ENCODE results near the gene TSPAN32. TPM values are rescaled to one million over a fixed set of nuclear protein-coding genes. Genes with fewer than 3 reads are reported as not detected.

The TSPAN32 gene
- polyA plus RNA-seq, 6 donors from 2014 or later = 6.5 to 24.0 (median 13.5) TPM

DNA sequence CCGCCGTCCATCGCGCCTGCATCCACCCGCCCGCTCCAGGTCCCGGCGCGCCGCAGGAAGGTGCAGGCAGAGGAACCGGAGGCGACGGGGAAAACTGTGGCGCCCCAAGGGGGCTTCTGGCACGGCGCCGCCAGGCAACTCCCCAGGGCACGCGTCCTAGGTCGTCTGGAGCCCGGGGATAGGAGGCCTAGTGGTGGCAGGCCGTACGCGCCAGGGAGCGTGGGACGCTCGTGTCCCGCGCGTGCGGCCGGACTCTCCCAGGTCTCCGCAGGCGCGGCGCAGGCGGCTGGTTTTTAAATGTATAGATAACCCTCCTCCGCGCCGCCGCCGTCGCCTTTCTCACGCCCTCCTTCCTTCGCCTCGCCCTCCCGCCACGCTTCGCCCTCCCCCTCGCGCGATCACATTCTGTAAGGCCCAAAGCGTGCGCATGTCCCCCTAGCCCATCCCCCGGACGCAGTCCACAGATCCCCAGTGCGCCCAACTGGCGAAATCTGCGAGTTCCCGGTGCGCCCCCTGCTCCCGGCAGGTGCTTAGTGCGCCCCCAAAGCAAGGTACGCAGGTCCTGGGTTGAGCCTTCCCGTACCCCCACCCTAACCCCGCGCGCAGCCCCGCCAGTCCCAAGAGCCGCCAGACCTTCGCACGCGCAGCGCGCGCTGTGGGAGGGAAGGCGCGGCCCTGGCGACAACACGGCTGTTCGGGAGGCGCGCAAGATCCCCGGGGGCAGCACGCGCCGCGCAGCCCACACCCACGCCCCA is 31.3 kb upstream of the TSPAN32 start, which contains the start of gene ASCL2:
ASCL2 (minus strand) TSS at position 267 of the 755 bp plus-strand sequence; CDS start at position 11, 256 bp downstream.
- H3K27me3 Mint-ChIP-seq = peaks cover 10 to 43% (median 42%) of the 10 kb centered on the region in 3 donors
- H3K4me3 Mint-ChIP-seq = peak within 1 kb of the TSS; percentile 53 to 88 (median 81)
- no peak for ATAC-seq (ENCODE audit: low read depth in 2 of 2)
- H3K4me1 Mint-ChIP-seq = peaks cover 18 to 38% (median 24%) of the 10 kb centered on the region in 3 donors
- no peak for DNase-seq
- H3K36me3 Mint-ChIP-seq = no peaks in the 10 kb centered on the region
- H3K9me3 Mint-ChIP-seq = no peaks in the 10 kb centered on the region
- peak within 1 kb of the TSS in 2 of 6 donors; percentile 58 to 76 for H3K27ac Mint-ChIP-seq

DNA sequence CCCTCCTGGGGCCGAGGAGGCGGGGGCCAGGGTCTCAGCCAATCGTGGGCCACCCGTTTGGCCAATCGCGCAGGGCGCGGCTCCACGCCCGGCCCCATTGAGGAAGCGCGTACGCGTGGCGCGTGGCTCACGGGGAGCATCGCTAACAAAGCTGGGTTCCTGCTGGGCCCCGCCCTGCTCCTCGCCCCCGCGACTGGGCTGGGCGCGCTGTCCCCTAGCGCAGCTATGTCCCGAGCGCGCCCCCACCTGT is 30.8 kb upstream of the TSPAN32 start:
- H3K27me3 Mint-ChIP-seq = peaks cover 10 to 48% (median 43%) of the 10 kb centered on the region in 3 donors
- DNase-seq (peak; percentile 46), ATAC-seq (ENCODE audit: low read depth in 2 of 2) (peak; percentile 56 to 57)
- H3K36me3 Mint-ChIP-seq = no peaks in the 10 kb centered on the region
- peak overlapping the region in 1 of 8 donors; percentile 70 for H3K4me3 Mint-ChIP-seq
- no peak overlapping the region for H3K27ac Mint-ChIP-seq
- H3K9me3 Mint-ChIP-seq = no peaks in the 10 kb centered on the region
- H3K4me1 Mint-ChIP-seq = peaks cover 13 to 33% (median 19%) of the 10 kb centered on the region in 3 donors

DNA sequence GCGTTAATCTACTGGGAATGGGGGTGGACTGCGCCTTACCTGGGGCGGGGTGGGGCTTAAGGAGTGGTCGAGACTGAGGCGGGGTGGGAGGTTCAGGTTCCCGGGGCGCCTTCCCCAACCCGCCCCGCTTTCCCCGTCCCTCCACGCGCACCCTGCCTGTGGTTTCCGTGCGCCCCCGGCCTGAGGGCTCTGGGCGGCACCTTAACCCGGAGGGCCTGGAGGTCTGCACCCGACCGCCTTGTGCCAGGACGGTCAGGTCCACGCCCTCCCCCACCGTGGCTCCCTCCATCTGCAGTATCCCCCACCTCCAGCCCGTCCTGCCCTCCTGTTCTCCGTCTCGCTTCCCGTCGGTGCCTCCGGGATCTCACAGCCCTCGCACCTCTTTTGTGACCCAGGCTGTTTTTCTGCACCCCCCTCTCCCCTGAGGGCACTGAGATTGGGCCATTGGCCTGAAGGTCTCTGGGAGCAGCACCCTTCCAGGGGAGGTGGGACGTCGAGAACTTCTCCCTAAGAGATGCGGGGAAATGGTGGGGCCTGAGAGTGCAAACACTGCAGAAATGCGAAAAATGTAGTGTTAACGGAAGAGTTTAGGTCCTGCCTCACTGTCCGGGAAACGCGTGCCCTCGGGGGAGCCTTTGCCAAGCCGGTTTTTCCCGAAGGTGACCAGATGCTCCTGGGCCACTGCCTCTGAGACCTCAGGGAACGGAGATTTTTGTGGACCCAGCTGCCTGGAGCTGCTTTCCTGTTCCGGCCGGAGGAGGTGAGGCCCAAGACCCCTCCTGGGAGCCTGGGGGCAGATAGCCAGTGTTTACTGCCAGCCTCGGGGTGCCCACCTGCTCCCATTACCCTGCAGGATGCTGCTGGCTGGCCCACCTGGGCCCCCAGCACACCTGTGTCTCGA is 30.2 kb upstream of the TSPAN32 start:
- H3K36me3 Mint-ChIP-seq = no peaks in the 10 kb centered on the region
- ATAC-seq (ENCODE audit: low read depth in 2 of 2) = no peak

DNA sequence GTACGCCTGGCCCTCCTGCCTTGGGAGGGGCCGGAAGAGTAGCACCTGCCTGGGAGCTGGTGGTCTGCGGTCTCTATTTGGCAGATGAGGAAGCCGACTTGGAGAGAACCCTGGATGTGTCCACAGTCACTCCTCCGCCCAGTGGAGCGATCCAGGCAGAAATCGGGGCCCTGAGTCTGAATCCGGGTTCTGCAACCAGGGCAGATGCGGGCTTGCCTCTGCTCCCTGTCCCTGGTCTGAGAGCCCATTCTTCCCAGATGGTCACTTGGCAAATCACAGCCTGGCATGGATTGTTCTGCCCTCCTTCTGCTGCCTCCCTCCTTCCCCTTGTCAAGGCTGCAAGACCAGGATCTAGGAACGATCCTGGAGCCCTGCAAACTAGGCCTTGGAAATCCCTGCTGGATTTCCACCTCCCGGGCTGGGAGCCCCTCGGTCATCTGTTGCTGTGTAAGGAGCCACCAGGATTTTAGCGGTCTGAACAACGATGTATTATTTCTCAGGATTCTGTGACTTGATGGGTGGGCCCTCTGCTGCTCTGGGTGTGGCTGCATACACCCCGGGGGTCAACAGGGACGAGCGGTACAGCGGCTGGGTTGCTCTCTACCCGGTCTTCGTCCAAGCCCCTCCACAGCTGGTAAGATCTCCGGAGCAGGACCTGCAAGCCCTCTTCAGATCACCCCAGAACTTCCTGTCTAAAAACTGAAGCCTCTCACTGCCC is 29.4 kb upstream of the TSPAN32 start:
- H3K4me1 Mint-ChIP-seq = peaks cover 7 to 19% (median 11%) of the 10 kb centered on the region in 3 donors
- peaks cover 10 to 60% (median 56%) of the 10 kb centered on the region in 3 donors for H3K27me3 Mint-ChIP-seq
- ATAC-seq (ENCODE audit: low read depth in 2 of 2) (no peak), DNase-seq (no peak)
- H3K4me3 Mint-ChIP-seq = peak overlapping the region in 4 of 8 donors; percentile 18 to 61 (median 38)
- H3K9me3 Mint-ChIP-seq = no peaks in the 10 kb centered on the region
- peaks cover 0 to under 1% of the 10 kb centered on the region in 2 donors for H3K36me3 Mint-ChIP-seq
- peak overlapping the region in 2 of 6 donors; percentile 39 to 64 for H3K27ac Mint-ChIP-seq

More for the DNA sequence above, 30.2 kb upstream of the TSPAN32 start:
- Mint-ChIP-seq H3K27me3 (peaks cover 10 to 53% (median 48%) of the 10 kb centered on the region in 3 donors), H3K4me3 (peak overlapping the region in 7 of 8 donors; percentile 15 to 70 (median 53)), H3K27ac (peak overlapping the region in 1 of 6 donors; percentile 44), H3K4me1 (peaks cover 8 to 27% (median 13%) of the 10 kb centered on the region in 3 donors), H3K9me3 (no peaks in the 10 kb centered on the region)
- DNase-seq = no peak

DNA sequence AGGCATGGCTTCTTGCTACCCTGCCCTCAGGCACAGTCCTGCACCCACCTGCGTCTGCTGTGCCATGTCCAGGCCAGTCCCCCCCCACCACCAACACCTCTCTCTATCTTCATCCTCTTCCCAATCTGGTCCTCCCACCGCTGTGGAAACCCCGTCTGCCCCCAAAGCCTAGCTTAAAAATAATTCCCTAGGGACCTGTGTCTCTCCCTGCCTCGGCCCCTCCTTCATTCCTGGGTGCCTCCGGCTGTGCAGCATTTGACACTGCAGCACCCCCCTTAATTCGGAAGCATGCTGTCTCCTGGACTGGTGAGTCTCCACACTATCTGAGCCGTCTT is 28.9 kb upstream of the TSPAN32 start:
- H3K27me3 Mint-ChIP-seq = peaks cover 11 to 65% (median 62%) of the 10 kb centered on the region in 3 donors
- peaks cover 3 to 6% of the 10 kb centered on the region in 2 donors for H3K36me3 Mint-ChIP-seq
- peaks cover 7 to 14% (median 11%) of the 10 kb centered on the region in 3 donors for H3K4me1 Mint-ChIP-seq
- H3K4me3 Mint-ChIP-seq = peak overlapping the region in 2 of 8 donors; percentile 3 to 42
- ATAC-seq (ENCODE audit: low read depth in 2 of 2) (no peak), DNase-seq (no peak)
- H3K27ac Mint-ChIP-seq = peak overlapping the region in 1 of 6 donors; percentile 39
- H3K9me3 Mint-ChIP-seq = peaks cover 0 to 2% (median 0%) of the 10 kb centered on the region in 7 donors

DNA sequence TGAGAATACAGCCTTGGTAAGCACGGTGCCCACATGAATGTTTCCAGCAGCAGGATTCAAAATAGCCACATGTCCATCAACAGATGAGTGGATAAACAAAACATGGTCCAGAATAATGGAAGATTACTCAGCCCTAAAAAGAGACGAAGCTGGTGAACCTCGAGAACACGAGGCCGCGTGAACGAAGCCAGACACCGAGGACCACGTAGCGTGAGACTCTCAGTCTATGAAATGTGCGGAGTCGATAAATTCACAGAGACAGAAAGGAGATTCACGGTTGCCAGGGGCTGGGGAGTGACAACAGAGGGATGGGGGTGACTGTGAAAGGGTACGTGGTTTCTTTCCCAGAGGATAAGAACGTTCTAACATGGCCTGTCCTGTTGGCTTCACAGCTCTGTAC is 28.5 kb upstream of the TSPAN32 start:
- H3K4me3 Mint-ChIP-seq = peak overlapping the region in 1 of 8 donors; percentile 29
- no peak for ATAC-seq (ENCODE audit: low read depth in 2 of 2)
- H3K36me3 Mint-ChIP-seq = peaks cover 7 to 8% of the 10 kb centered on the region in 2 donors
- peaks cover 15 to 69% (median 66%) of the 10 kb centered on the region in 3 donors for H3K27me3 Mint-ChIP-seq
- peak overlapping the region in 1 of 6 donors; percentile 78 for H3K27ac Mint-ChIP-seq
- no peak for DNase-seq
- H3K4me1 Mint-ChIP-seq = peaks cover 7 to 11% (median 10%) of the 10 kb centered on the region in 3 donors
- peaks cover 0 to 6% (median 0%) of the 10 kb centered on the region in 7 donors for H3K9me3 Mint-ChIP-seq

DNA sequence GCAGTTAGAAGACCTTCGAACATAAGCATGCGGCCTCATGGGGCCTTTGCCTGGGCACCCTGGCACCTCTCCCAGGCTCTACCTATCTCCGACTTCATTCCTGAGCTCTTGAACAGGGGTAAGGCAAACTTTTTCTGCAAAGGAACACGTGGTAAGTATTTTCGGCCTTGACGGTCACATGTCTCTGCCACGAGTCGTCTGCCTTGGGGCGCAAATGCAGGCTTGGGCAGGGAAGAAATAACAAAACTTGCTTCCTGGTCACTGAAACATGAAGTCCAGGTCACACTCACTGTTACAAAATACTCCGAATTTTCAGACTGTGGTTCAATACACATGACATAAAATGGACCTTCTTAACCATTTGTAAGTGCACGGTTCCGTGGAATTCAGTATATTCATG is 28.0 kb upstream of the TSPAN32 start:
- DNase-seq (no peak), ATAC-seq (ENCODE audit: low read depth in 2 of 2) (no peak)
- no peak overlapping the region for H3K27ac Mint-ChIP-seq
- H3K36me3 Mint-ChIP-seq = peaks cover 8 to 10% of the 10 kb centered on the region in 2 donors
- no peak overlapping the region for H3K4me3 Mint-ChIP-seq
- H3K4me1 Mint-ChIP-seq = peaks cover 6 to 11% (median 7%) of the 10 kb centered on the region in 3 donors
- H3K27me3 Mint-ChIP-seq = peaks cover 15 to 69% (median 66%) of the 10 kb centered on the region in 3 donors
- H3K9me3 Mint-ChIP-seq = peaks cover 0 to 7% (median 2%) of the 10 kb centered on the region in 7 donors

GRCh38 chr11:2275334-2276279 is 26.2 kb upstream of the TSPAN32 start:
- Mint-ChIP-seq H3K27me3 (peaks cover 19 to 74% (median 70%) of the 10 kb centered on the region in 3 donors), H3K36me3 (peaks cover 8 to 24% of the 10 kb centered on the region in 2 donors), H3K27ac (no peak overlapping the region), H3K4me1 (peaks cover 4 to 8% (median 4%) of the 10 kb centered on the region in 3 donors), H3K9me3 (peaks cover 5 to 23% (median 19%) of the 10 kb centered on the region in 7 donors), H3K4me3 (no peak overlapping the region)
- no peak for DNase-seq
- ATAC-seq (ENCODE audit: low read depth in 2 of 2) = no peak

DNA sequence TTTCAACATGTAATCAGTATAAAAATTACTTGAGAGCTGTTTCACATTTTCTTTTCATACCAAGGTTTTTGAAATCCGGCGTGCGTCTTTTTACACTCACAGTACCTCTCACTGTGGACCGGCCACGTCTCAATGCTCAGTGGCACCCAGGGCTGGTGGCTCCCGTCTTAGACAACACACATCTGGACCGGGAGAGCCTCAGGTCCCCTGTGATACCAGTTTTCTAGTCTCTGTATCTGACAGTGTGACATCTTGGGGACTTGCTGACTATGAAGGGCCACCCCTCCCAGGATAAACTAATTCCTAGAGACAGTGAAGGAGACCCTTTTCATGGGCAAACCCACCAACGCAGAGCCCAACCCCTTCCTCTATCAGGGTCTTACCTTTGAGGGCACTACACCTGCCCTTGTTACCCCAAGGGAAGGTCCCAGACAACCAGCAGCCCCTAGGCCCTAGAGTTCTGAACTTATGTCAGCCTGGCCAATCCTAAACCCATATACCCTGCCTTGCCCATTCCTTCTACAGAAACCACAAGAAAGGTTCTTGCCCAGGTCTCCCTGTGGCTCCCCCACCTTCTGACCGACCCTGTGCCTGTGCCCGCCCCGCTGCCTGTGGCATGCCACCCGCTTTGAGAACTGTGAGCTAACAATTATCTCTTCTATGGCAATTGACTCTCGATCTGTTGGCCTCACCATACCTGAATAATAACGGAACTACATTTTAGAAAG is 25.4 kb upstream of the TSPAN32 start:
- peak overlapping the region in 1 of 6 donors; percentile 51 for H3K27ac Mint-ChIP-seq
- no peak for ATAC-seq (ENCODE audit: low read depth in 2 of 2)
- no peak for DNase-seq
- H3K36me3 Mint-ChIP-seq = peaks cover 8 to 24% of the 10 kb centered on the region in 2 donors
- peaks cover 19 to 71% (median 65%) of the 10 kb centered on the region in 3 donors for H3K27me3 Mint-ChIP-seq
- peaks cover 5 to 27% (median 20%) of the 10 kb centered on the region in 7 donors for H3K9me3 Mint-ChIP-seq
- peaks cover 2 to 4% (median 3%) of the 10 kb centered on the region in 3 donors for H3K4me1 Mint-ChIP-seq
- no peak overlapping the region for H3K4me3 Mint-ChIP-seq

DNA sequence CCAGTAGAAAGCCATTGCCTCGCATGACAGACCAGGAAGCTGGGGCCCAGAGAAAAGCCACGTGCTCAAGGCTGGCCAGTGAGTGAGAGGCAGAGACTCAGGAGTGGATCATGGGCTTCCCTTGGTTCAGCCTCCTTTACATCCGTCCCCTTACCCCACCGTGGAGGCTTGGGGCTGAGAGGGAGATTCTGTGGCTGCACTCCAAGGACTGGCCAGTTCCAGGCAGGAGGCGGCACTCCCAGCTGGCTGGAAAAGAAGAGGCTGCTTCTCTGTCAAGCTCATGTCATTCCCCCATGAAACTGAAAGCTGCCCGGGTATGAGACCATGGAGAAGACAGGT is 24.8 kb upstream of the TSPAN32 start:
- H3K4me1 Mint-ChIP-seq = no peaks in the 10 kb centered on the region
- H3K36me3 Mint-ChIP-seq = peaks cover 8 to 25% of the 10 kb centered on the region in 2 donors
- no peak for ATAC-seq (ENCODE audit: low read depth in 2 of 2)
- DNase-seq = no peak
- H3K27me3 Mint-ChIP-seq = peaks cover 19 to 67% (median 60%) of the 10 kb centered on the region in 3 donors
- H3K27ac Mint-ChIP-seq = no peak overlapping the region
- H3K9me3 Mint-ChIP-seq = peaks cover 5 to 33% (median 25%) of the 10 kb centered on the region in 7 donors
- no peak overlapping the region for H3K4me3 Mint-ChIP-seq

GRCh38 chr11:2277933-2278523 is 23.8 kb upstream of the TSPAN32 start:
- no peak for ATAC-seq (ENCODE audit: low read depth in 2 of 2)
- Mint-ChIP-seq H3K4me3 (no peak overlapping the region), H3K27ac (peak overlapping the region in 1 of 6 donors; percentile 46), H3K4me1 (no peaks in the 10 kb centered on the region), H3K27me3 (peaks cover 23 to 63% (median 50%) of the 10 kb centered on the region in 3 donors), H3K9me3 (peaks cover 7 to 43% (median 31%) of the 10 kb centered on the region in 7 donors), H3K36me3 (peaks cover 13 to 32% of the 10 kb centered on the region in 2 donors)
- no peak for DNase-seq
